Lower leg skin (tissue), 3 donors: ENCODE results near the gene BIRC7.

Source experiments
- POLR2A ChIP-seq, 2 donors: fragments of 450-650 bp; IDR thresholded peaks; one replicate each; pipeline ENCODE4 v1.6.1; 2016 to 2017; ENCODE audit warnings: antibody characterized with exemption in 2 of 2, mild to moderate bottlenecking in 1 of 2, moderate library complexity in 1 of 2
- TF ChIP-seq, protein P1 (sequence below), 3 donors: fragments of 450-650 bp; IDR thresholded peaks; one replicate each; pipeline ENCODE4 v1.5.1; 2016; ENCODE audit warnings: antibody characterized with exemption in 3 of 3, mild to moderate bottlenecking in 3 of 3, moderate library complexity in 2 of 3

DNA sequence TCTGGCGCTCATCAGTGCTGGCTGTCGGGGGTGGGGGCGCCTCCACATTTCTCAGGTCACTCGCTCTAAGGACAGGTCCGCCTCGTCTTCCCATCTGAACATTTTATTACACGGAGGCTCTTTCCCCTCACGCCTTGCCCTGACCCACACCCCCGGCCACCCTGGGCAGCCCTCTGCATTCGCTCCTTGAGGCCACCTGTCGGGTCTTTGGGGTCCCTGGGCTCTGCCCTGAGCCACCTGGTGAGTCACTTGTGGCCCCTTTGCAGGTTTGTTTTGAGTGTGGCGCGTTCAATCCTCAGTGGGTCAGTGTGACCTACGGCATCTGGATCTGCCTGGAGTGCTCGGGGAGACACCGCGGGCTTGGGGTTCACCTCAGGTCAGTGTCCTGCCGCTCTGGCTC, 40.1 kb downstream of the BIRC7 start:
- TF ChIP-seq POLR2A (IDR thresholded peaks at IDR 0.05): no peak
- TF ChIP-seq, protein P1, sequence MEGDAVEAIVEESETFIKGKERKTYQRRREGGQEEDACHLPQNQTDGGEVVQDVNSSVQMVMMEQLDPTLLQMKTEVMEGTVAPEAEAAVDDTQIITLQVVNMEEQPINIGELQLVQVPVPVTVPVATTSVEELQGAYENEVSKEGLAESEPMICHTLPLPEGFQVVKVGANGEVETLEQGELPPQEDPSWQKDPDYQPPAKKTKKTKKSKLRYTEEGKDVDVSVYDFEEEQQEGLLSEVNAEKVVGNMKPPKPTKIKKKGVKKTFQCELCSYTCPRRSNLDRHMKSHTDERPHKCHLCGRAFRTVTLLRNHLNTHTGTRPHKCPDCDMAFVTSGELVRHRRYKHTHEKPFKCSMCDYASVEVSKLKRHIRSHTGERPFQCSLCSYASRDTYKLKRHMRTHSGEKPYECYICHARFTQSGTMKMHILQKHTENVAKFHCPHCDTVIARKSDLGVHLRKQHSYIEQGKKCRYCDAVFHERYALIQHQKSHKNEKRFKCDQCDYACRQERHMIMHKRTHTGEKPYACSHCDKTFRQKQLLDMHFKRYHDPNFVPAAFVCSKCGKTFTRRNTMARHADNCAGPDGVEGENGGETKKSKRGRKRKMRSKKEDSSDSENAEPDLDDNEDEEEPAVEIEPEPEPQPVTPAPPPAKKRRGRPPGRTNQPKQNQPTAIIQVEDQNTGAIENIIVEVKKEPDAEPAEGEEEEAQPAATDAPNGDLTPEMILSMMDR (IDR thresholded peaks at IDR 0.05): no peak
